Activated CD4-positive, alpha-beta T cell treated with anti-CD3 and anti-CD28 coated beads, Interleukin-2, amount 50 U/mL, for 1 hour (primary cell): Measurements from ENCODE around the gene ATG5.
A peak's percentile ranks its signal among the peaks of the same experiment; 100 is the strongest.

Source experiments
- DNase-seq: peaks from one replicate; pipeline ENCODE4 v3.0.0-alpha.2; 2020

ATG5 gene

DNA sequence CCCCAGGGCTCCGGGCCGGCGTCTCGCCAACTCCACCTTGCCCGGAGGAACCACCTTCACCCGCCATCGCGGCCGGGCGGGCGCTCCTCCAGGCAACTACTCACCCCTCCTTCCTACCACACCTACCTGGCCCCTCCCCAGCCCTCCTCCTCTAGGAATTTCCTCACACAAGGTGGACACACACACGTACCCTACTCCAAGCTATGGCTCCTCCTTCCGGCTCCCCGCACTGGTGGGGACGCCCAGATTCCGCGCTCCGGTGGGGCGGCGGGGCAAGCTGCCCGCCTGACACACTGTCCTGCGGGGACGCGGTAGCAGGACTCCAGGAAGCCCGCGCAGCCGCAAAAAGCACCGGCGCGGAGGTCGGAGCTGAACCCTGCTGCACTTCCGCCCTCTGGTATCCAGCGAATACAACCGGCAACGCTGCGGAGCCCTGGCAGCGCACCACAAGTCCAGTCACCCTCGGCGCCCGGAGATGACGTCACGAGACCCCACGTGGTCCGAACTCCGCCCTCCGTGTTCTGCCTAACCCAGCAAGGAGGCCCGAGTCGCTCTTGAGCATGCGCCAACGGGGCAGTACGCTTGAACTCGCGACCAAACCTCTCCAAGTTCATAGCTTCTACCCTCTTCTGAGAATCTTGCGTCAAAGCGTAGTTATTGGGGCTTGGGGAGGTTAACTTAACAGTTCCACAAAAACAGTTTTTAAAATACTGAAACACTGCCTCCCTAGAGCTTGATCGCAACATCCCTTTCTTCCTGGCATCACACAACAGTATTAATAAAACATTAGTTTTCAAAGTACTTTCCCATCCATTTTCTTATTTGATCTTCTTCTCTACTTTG is at the start of gene ATG5:
Gene ATG5, minus strand, starts transcription at position 425 of the 843 bp plus-strand sequence. CDS start 9,552 bp downstream, outside the sequence.
- DNase-seq, result peak; percentile 100

DNA sequence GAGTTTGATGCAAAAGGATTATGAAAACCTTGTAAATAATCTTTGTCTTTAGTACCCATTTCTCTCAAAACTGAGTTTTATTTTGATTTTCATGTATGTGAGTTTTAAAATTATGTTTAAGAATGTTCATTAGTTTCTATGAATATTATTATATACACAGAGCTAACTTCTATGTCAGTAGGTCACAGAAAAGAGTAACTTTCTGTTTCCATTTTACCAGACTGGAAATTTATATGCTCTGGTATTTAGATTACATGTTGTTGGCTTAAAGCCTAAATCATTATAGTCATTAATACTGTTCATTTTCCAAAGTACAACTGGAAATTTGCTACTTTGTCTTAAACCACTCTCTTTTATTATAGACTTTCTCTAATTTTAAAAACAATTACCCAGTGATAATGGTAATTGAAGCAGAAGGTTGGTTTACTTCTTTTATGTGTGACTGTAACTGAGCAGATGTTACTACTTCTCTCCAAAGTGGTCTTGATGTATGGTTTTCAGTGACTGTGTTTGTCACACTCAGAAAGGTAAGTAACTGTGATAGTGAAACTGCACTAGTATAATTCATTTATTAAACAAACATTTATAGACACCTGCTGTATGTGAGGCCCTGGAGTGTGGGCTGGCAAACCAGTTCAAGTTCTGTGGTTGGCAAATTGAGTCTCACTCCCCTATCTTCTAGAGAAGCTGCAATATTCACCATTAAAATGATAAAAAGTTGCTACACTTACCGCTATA is 48.1 kb upstream of the ATG5 start:
- no peak for DNase-seq

DNA sequence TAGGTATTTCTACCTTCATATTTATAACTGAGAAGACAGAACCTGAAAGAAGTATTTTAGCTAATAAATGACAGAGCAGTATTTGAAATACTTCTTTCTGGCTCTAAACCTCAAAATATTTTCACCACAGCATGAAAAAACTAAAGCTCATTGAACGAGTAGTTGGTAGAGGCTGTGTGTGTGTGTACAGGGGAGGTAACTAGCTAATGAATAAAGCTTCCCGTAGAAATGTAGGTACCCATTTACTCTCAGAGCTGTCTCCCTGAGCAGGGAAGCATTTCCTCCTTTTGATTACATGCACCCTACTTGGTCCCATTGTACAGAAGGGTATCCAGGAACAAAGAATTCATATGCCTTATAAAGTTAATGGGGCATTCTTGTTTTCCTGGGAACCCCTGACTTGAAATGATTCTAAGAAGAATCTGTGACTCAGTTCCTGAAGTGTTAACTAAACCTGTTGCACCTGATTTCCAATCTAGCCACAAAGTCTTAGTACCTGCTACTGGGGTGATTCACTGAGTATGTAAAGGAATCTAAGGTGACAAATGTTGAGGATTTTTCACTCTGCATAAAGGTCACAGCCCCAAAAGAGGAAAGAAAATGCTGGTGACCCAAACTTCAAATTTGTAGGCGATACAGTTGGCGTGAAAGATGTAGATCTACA is 47.4 kb upstream of the ATG5 start:
- DNase-seq, result no peak

DNA sequence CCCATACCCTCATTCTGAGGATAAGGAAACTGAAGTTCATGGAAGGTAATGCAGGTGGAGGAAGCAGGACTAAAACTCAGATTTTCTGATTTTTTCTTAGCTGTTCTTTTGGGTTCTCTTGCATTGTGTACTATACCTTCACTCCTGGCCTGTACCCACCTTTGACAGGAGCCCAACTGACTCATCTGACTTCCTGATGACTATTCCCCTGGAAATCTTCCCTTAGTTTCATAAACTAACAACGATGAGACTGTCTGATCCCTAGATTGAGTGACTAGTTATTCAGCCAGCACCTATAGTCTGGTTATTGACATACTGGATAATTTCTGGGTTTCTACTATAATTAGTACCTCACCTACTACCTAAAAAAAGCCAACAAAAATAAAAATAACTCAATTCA is 45.1 kb upstream of the ATG5 start:
- DNase-seq, result no peak

DNA sequence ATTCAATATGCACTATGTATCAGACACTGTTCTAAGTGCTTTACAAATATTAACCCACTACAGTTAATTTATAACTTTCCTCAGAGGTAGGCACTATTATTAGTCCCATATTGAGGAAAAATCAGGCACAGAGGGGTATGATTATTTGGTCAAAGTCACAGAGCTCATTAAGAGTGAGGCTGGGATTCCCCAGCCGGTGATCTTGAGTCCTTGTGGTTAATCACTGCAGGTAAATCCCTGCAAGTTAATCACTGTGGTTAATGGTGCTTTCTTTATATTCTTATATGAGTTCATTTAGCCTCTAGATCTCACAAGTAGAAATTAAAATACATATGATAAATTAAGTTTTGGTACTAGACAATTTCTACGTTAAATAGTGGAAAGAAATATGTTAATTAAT is 44.2 kb upstream of the ATG5 start:
- no peak for DNase-seq

DNA sequence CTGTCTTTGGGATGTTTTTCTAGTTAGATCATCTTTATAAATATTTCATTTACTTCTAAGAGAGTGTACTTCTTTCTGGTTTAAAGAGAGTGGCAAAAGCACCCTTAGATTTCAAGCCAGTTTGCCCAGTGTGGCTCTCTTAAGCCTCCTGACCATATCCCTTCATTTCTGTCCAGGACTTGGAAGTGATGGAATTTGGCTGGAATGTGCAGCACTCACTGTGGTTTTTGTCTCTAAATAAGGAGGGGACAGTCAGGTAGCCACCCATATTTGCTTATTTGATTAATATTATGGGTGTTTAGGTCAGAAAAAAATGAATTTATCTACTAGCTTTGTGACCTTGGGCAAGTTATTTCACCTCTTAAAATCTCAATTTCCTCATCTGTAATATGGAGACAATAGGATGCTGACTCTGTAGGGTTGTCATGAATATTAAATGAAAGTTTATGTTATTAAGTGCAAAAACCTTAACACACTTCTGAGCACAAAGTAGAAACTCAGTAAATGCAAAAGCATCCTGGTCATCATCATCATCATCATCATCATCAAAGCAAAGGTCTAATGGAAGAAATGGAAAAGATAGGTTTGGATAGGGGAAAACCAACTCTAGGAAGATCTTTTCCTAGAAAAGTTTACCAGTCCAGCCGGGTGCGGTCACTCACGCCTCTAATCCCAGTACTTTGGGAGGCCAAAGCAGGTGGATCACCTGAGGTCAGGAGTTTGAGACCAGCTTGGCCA is 38.0 kb upstream of the ATG5 start:
- DNase-seq, result no peak

DNA sequence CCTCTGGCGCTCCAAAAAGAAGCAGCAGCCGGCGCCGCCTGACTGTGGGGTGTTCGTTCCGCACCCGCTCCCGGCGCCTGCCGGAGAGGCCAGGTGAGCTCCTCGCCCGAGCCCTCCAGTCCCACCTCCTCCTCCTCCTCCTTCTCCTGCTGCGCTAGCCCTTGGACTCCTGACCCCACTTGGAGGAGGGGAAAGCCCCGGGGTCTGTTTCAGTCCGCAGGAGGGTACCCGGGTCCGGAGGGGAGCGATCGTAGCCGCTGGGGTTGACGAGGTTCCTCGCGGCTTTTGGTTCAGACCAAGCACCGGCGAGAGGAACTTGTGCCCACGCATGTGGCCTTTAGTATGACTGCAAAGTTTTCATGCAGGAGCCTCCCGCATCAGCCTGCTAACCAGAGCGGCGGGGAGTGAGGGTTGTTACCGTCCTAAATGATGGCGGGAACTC is 35.5 kb upstream of the ATG5 start:
- DNase-seq, result peak; percentile 2

DNA sequence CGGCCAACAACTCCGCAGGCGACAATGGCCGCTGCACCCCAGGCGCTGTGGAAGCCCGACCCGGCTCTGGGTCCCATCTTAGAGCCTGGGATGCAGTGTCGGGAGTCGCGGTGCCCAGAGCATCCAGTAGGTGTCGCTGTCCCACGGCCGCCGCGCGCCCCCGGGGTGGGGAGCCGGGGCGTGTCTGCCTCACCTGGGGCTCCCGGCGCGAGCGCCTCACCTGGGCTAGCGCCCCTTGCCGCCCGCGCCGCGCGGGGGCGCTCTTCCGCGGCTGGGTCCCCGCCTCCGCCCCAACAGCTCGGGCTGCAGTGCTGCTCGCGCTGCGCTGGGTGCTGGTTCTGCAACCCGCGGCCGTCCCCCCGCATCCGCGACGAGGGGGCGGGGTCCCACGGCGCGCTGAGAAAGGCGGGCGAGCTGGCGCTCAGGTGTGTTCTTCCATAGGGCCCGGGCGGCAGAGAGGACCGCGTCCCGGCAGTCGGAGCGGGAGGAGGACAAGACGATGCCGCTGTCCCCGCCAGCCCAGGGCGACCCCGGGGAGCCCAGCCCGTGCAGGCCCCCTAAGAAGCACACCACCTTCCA is 34.9 kb upstream of the ATG5 start, which contains the start of gene CRYBG1:
Gene CRYBG1, plus strand, starts transcription at position 308 of the 579 bp plus-strand sequence. Its CDS starts 192 bp downstream, at position 500.
- DNase-seq, result peak; percentile 70

DNA sequence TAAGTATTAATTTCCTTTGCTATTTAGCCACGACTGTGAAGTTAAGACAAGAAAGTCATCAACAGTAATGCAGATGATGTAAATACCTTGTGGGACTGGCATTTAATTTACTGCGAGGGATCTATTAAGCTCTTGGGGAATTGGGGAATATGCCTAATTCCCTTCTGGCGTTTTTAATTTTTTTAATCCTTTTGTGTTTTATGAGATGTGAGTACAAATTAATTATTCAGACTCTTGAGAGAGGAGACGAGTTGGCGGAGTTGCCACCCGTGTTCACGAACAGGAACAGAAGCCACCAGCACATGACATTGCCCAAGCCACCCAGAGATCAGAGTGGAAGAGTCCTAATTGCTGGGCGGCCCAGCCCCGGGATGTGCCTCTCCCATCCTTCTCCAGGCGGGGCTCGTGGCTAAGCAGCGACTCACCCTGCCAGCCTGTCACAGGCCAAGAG is 34.4 kb upstream of the ATG5 start:
- DNase-seq, result no peak

DNA sequence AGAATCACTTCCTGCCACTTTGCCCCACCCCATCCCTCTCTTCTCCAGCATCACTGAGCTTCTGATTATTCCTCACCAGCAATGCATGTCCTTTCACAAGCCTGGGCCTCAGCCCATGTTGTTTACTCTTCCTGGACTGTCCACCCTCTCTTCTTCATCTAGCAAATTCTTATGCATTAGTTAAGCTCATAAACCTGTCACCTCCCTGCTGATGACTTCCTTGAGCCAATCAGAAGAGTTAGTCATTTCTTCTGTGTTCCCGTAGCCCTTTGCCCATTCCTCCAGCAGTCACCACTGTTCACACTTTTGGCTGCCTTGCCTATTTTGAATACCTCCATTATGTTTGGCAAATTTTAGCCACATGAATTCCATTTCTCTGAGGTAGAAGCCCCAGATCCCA is 30.8 kb upstream of the ATG5 start:
- no peak for DNase-seq

DNA sequence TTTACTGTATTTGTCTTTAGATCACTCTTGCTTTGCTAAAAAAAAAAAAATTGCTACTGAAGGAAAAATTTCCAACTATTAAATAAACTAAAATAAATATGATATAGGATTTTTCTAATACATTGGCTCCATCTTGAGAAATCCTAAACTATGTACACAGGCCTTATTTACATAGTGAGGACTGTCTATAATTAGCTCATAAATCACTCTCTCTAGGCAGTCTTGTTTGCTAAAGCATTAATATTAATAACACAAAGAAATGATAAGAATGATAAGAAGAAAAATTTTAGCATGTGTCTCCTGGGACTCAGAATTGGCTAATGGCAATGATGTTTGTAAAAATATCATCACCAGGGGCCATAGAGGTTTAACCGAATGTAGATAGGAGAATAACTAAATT is 21.7 kb upstream of the ATG5 start:
- no peak for DNase-seq

DNA sequence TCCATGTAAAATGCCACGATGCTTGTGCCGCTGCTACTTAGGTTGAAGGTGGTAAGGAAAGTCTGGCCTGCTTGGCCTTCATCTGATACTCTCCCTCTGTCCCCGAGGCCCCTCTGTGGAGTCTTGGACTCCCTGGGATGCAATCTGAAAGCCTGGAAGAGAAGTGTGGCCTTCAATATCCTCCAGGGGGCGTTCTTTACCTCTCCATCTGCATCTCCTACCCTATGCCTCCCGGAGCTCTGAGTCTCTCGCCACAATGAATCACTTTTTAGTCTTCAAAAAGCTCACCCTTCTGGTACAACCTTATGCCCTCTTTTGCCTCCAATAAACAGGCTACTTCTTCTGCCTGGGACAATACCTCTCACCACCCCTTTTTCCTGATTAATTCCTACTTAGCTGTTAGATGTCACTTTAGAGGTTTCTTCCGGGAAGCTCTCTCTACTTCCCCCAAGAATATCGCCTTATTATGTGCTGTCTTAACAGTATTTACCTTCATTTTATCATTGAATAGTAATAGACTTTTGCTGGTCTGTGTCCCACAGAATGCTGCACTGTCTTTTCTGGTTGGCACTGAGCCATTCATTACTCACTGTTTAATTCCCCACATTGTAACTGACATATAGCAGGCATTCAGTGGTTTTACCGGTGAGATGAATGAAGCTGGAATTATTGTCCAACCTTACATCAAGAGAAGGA is 13.9 kb upstream of the ATG5 start:
- DNase-seq, result peak; percentile 24

DNA sequence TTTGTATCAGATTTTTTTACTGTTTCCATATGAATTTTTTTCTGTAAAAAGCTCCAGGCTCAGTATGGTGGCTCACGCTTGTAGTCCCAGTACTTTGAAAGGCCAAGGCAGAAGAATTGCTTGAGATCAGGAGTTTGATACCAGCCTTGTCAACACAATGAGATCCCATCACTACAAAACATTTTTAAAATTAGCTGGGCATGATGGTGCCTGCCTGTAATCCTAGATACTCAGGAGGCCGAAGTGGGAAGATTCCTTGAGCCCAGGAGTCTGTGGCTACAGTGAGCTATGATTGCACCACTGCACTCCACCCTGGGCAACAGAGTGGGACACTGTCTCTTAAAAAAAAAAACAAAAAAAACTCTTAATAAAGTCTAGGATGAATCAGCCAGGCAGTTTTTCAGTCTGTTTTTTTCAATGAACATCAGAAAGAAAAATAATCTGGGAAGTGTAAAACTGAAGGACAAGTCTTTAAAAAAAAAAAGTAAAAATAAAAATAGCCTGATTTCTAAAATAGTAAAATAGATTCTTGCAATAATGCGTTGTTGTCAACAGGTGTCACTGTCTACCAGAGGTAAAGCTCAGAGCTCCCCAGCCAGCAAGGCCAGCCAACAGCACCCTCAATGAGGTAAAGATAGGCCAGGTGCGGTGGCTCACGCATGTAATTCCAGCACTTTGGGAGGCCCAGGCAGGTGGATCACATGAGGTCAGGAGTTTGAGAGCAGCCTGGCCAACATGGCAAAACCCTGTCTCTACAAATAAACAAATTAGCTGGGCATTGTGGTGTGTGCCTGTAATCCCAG is 9.3 kb upstream of the ATG5 start:
- peak; percentile 44 for DNase-seq

DNA sequence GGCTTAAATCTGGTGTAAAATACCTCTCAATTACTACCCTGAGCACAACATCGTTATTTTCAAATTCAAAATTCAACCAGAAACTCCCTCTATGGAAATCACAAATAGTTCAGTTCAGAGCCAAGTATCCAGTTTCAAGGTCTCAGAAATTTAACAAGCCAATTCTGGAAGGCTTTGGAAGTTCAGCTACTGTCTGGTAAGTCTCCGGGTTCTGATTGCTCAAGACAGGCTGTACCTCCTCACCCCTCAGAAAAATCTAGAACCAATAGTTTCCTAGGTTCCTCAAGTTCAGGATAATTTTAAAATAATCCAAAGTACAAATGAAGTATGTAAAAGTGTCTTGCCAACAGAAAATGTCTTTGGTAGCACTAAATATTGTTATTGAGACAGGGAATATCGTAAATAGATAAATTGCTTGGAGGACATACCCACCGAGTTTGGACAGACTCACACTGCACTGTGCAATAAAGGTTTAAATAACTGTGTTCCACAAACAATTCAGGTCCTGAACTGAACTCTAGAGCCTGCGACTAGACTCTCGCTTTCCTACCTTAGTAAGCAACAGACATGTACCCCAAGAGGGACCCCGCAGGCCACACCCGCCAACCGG is 729 bp downstream of the ATG5 start:
- DNase-seq, result no peak

DNA sequence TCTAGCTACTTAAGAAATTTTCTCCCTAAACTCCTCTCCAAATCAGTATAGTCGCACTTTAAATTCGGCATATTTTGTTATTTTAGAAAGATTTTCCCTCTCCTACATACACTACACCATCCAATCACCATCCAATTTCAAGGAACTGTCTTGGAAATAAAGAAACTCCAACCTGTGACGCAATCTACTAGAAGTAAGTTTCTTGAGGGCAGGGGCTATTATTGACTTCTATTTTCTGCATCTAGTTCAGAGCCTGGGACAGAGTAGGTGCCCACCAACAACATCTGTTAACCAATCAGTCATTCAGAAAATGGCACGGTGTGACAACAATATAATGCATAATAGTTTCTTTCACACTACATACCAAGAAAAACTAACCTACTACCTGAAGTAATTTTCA is 3.6 kb downstream of the ATG5 start:
- DNase-seq, result no peak

DNA sequence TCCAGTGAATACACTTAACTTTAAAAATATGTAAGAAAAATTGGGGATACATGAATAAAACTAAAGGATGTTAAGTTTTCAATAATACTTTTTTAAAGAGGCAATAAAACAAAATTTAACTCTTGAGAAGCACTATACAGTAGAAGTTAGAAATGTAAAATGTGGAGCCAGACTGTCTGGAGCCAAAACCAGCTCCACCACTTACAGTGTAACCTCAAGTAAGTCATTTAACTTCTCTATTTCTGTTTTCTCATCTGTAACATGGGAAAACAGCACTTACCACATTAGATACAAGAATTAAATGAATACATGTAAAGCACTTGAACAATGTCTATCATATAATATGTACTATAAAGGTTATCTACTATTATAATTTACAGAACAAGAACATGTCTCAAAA is 6.7 kb downstream of the ATG5 start:
- DNase-seq, result no peak

DNA sequence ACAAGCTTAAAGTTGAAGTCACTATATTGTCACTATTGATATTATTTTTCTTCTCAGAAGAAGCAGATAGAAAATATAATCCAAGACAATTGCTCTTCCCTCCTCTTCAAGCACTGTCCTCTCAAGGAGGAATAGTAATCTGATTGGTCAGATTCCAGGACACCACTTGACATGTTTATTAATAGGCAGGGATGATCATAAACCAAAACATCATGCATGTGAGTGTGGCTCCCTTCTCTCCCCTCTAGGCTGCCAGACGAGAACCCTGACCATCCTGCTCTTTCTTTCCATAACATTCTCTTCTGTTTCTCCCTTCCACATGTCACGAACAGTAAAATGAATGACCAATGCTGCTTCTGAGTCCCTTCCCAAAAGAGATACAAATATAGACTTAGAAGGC is 7.5 kb downstream of the ATG5 start:
- no peak for DNase-seq

DNA sequence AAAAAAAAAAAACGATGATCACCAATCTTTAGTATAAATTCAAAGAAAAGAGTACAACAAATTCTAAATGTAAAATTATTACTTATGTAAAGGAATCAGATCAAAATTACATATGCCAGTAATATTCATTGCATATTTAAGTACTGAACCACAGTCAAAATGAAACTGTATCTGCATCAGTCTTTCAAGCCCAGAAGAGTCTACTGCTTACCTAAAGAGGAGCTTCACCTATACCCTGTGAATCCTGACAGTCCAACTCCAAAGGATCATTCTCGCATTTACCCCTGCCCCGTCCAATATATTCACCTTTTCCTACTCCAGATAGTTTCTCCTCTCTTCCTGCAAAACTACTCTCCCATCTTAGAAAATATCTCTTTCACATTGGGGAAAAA is 9.2 kb downstream of the ATG5 start:
- DNase-seq, result no peak

DNA sequence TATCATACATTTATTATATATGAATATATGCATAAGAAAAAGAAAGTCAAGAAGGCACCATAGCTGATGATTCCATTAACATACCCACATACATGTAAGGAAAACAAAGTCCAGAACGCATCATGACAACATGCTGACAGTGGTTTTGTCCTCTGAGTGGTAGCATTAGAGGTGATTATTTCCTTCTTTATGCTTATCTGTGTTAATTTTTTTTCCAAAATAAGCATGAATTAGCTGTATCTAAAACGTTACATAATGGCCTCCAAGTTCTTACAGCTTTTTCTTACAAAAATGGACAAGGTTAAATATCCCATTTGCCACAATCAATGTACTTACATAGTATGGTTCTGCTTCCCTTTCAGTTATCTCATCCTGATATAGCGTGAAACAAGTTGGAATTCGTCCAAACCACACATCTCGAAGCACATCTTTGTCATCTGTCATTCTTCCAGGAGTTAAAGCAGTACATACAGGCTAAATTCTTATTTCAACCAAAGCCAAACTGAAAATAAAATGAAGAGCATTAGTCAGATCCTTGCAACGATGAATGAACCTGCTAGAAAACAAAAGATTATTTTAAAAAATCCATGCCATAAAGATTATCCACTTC is 9.7 kb downstream of the ATG5 start:
- DNase-seq, result no peak
